Fibroblast of lung (primary cell): ENCODE measurements around the gene LECT2. TPM values are rescaled to one million over a fixed set of nuclear protein-coding genes. Genes with fewer than 3 reads are reported as not detected.
A peak's percentile ranks its signal among the peaks of the same experiment; 100 is the strongest.

Experiments used
- DNase-seq, 2 donors: peaks; one replicate each; pipeline versions ENCODE4 v3.0.0 to v3.0.0-alpha.2; 2010; ENCODE audit warnings: low read depth in 2 of 2
- H2AFZ ChIP-seq: 2 replicates; pipeline ENCODE4 v1.5.1; 2012; ENCODE audit warnings: low read length, control low read depth, inconsistent platforms
- H3K27ac ChIP-seq: 2 replicates; pipeline ENCODE4 v1.5.1; 2011; ENCODE audit warnings: low read length, control low read depth; ENCODE audit not compliant: insufficient read depth
- H3K27me3 ChIP-seq: 2 replicates; pipeline ENCODE4 v1.5.1; 2011; ENCODE audit warnings: mild to moderate bottlenecking, low read length; ENCODE audit not compliant: control insufficient read depth, insufficient read depth
- H3K36me3 ChIP-seq: 2 replicates; pipeline ENCODE4 v1.5.1; 2011; ENCODE audit warnings: low read length; ENCODE audit not compliant: control insufficient read depth, insufficient read depth
- H3K4me1 ChIP-seq: 2 replicates; pipeline ENCODE4 v1.5.1; 2011; ENCODE audit warnings: low read length; ENCODE audit not compliant: control insufficient read depth, insufficient read depth; ENCODE audit errors: extremely low read depth
- H3K4me2 ChIP-seq: 2 replicates; pipeline ENCODE4 v1.5.1; 2011; ENCODE audit warnings: low read length, control low read depth; ENCODE audit not compliant: insufficient read depth; ENCODE audit errors: extremely low read depth
- H3K4me3 ChIP-seq, 4 experiments: fragments of 200-600 bp in 1 of 4; sonication (generic) in 1 of 4; replicated peaks in 1 of 4; 2 replicates each; pipeline ENCODE4 v1.5.1; 2011 to 2016; ENCODE audit warnings: low read length in 4 of 4, low read depth in 3 of 4, mild to moderate bottlenecking in 3 of 4, control low read depth in 2 of 4, inconsistent platforms in 1 of 4, mixed read lengths in 1 of 4; ENCODE audit not compliant: insufficient read depth in 1 of 4; ENCODE audit errors: control extremely low read depth in 1 of 4
- H3K79me2 ChIP-seq: 2 replicates; pipeline ENCODE4 v1.5.1; 2012; ENCODE audit warnings: mild to moderate bottlenecking, low read length, inconsistent platforms; ENCODE audit not compliant: control insufficient read depth, insufficient read depth
- H3K9ac ChIP-seq: 2 replicates; pipeline ENCODE4 v1.5.1; 2011; ENCODE audit warnings: mild to moderate bottlenecking, low read length, control low read depth; ENCODE audit not compliant: insufficient read depth
- H3K9me3 ChIP-seq: 2 replicates; pipeline ENCODE4 v1.5.1; 2012; ENCODE audit warnings: low read depth, low read length; ENCODE audit not compliant: control insufficient read depth, insufficient read depth
- H4K20me1 ChIP-seq: 2 replicates; pipeline ENCODE4 v1.5.1; 2011; ENCODE audit warnings: low read length; ENCODE audit not compliant: control insufficient read depth, insufficient read depth; ENCODE audit errors: extremely low read depth
- CTCF ChIP-seq, 2 donors: IDR thresholded peaks in 1 of 2; conservative IDR thresholded peaks in 1 of 2; 1 replicate in 1 of 2; 2 replicates in 1 of 2; pipeline ENCODE4 v1.5.1; 2011 to 2012; ENCODE audit warnings: low read length in 2 of 2, control low read depth in 1 of 2, inconsistent platforms in 1 of 2, low read depth in 1 of 2, mild to moderate bottlenecking in 1 of 2
- EZH2 ChIP-seq: IDR thresholded peaks from 2 replicates; pipeline ENCODE4 v1.5.1; 2012; ENCODE audit warnings: low read length, control low read depth, mild to moderate bottlenecking; ENCODE audit errors: missing control alignments
- polyA plus RNA-seq, 2 donors: library from polyadenylated mRNA; depleted of rRNA in 1 of 2; stranded (reverse) in 1 of 2; unstranded in 1 of 2; fragments of >200 nt; gene quantifications; 2 replicates each; pipeline ENCODE4 v1.2.1, GENCODE V29; 2011 to 2012; ENCODE audit warnings: missing spikeins in 1 of 2
- total RNA-seq: library from RNA; depleted of rRNA; stranded (reverse); fragments of >200 nt; gene quantifications from 2 replicates; pipeline ENCODE4 v1.2.1, GENCODE V29; 2014

LECT2 gene
- total and polyA plus RNA-seq, 2 donors (not counting 1 experiment from before 2014, with no cell fraction given) = not detected

- Histone ChIP-seq H3K36me3 (no peaks in the 10 kb centered on the region), H3K4me2 (no peak overlapping the region), H2AFZ (no peak overlapping the region), H3K79me2 (no peaks in the 10 kb centered on the region), H3K27ac (no peak overlapping the region), H3K27me3 (no peaks in the 10 kb centered on the region), H3K9me3 (no peaks in the 10 kb centered on the region), H4K20me1 (no peaks in the 10 kb centered on the region), H3K9ac (no peak overlapping the region), H3K4me3 (no peak overlapping the region), H3K4me1 (peaks cover 9% of the 10 kb centered on the region)
- TF ChIP-seq CTCF (conservative IDR thresholded peaks at IDR 0.05 in 1 of 2, IDR thresholded peaks at IDR 0.05 in 1 of 2; ENCODE audit: low read depth in 1 of 2, low read length in 2 of 2) (no peak), EZH2 (no peak)
- no peak for DNase-seq
These were observed 33.8 kb upstream of the LECT2 start for GRCh38 chr5:135988546-135988945.

GRCh38 chr5:135986891-135987401 is 32.2 kb upstream of the LECT2 start:
- no peak overlapping the region for H3K27ac ChIP-seq
- no peaks in the 10 kb centered on the region for H3K36me3 ChIP-seq
- H3K79me2 ChIP-seq = no peaks in the 10 kb centered on the region
- no peaks in the 10 kb centered on the region for H3K9me3 ChIP-seq
- no peak overlapping the region for H3K4me3 ChIP-seq
- no peak overlapping the region for H3K4me2 ChIP-seq
- H2AFZ ChIP-seq = no peak overlapping the region
- peaks cover 2% of the 10 kb centered on the region for H3K4me1 ChIP-seq
- DNase-seq = peak in 1 of 2 donors; percentile 59
- no peaks in the 10 kb centered on the region for H3K27me3 ChIP-seq
- no peaks in the 10 kb centered on the region for H4K20me1 ChIP-seq
- no peak overlapping the region for H3K9ac ChIP-seq
- TF ChIP-seq CTCF (conservative IDR thresholded peaks at IDR 0.05 in 1 of 2, IDR thresholded peaks at IDR 0.05 in 1 of 2; ENCODE audit: low read depth in 1 of 2, low read length in 2 of 2) = no peak
- no peak for TF ChIP-seq EZH2

- H3K4me2 ChIP-seq = no peak overlapping the region
- no peak for TF ChIP-seq EZH2
- TF ChIP-seq CTCF (conservative IDR thresholded peaks at IDR 0.05 in 1 of 2, IDR thresholded peaks at IDR 0.05 in 1 of 2; ENCODE audit: low read depth in 1 of 2, low read length in 2 of 2) = no peak
- H3K9ac ChIP-seq = no peak overlapping the region
- no peak overlapping the region for H2AFZ ChIP-seq
- H4K20me1 ChIP-seq = no peaks in the 10 kb centered on the region
- no peak overlapping the region for H3K4me3 ChIP-seq
- H3K27ac ChIP-seq = no peak overlapping the region
- no peaks in the 10 kb centered on the region for H3K9me3 ChIP-seq
- H3K36me3 ChIP-seq = no peaks in the 10 kb centered on the region
- H3K4me1 ChIP-seq = peaks cover 2% of the 10 kb centered on the region
- no peaks in the 10 kb centered on the region for H3K27me3 ChIP-seq
- DNase-seq = no peak
- H3K79me2 ChIP-seq = no peaks in the 10 kb centered on the region
These were observed 31.6 kb upstream of the LECT2 start for GRCh38 chr5:135986401-135986800.
